ENCODE measurements around the gene ZNF76. TPM values are rescaled to one million over a fixed set of nuclear protein-coding genes. Genes with fewer than 3 reads are reported as not detected.

The ZNF76 gene
- total RNA-seq, 1 donor from 2014 or later: 12.7 TPM

GRCh38 chr6:35311390-35312075, 52.0 kb downstream of the ZNF76 start:
- FAIRE-seq: no peak
- H3K36me3 ChIP-seq (ENCODE audit: insufficient read depth, low read length): no peaks in the 10 kb centered on the region
- H3K4me3 ChIP-seq (ENCODE audit: insufficient read depth, low read depth, low read length): no peak overlapping the region
- H2AFZ ChIP-seq (ENCODE audit: low read depth, low read length): no peak overlapping the region
- Mint-ChIP-seq H3K27ac (ENCODE audit: unreplicated experiment) (no peak overlapping the region), H3K36me3 (ENCODE audit: low read depth, unreplicated experiment) (no peaks in the 10 kb centered on the region), H3K4me3 (ENCODE audit: unreplicated experiment) (no peak overlapping the region), H3K4me1 (ENCODE audit: low read depth, unreplicated experiment) (no peaks in the 10 kb centered on the region), H3K9me3 (ENCODE audit: unreplicated experiment) (peaks cover 1% of the 10 kb centered on the region), H3K27me3 (ENCODE audit: low read depth, unreplicated experiment) (peaks cover 40% of the 10 kb centered on the region)
- no peak overlapping the region for H3K4me2 ChIP-seq (ENCODE audit: low read length)
- no peak overlapping the region for H3K27ac ChIP-seq (ENCODE audit: low read depth, low read length)
- H3K9me3 ChIP-seq (ENCODE audit: insufficient read depth, low read depth, low read length): no peaks in the 10 kb centered on the region
- no peak for DNase-seq (ENCODE audit: low read depth)
- H3K9ac ChIP-seq (ENCODE audit: low read length): no peak overlapping the region
- H3K4me1 ChIP-seq (ENCODE audit: insufficient read depth, low read length): no peaks in the 10 kb centered on the region
- no peaks in the 10 kb centered on the region for H3K79me2 ChIP-seq (ENCODE audit: insufficient read depth, low read length)
- H4K20me1 ChIP-seq (ENCODE audit: insufficient read depth, low read length): no peaks in the 10 kb centered on the region
- no peak for TF ChIP-seq CTCF (IDR thresholded peaks at IDR 0.05; ENCODE audit: insufficient read depth, low read depth, low read length)
- no peak for TF ChIP-seq EZH2 (IDR thresholded peaks at IDR 0.05; ENCODE audit: insufficient read depth, low read length)
- H3K27me3 ChIP-seq (ENCODE audit: insufficient read depth, low read length): peaks cover 14% of the 10 kb centered on the region

- Histone ChIP-seq H3K36me3 (ENCODE audit: insufficient read depth, low read length) (no peaks in the 10 kb centered on the region), H3K9ac (ENCODE audit: low read length) (no peak overlapping the region), H3K4me2 (ENCODE audit: low read length) (no peak overlapping the region), H3K4me1 (ENCODE audit: insufficient read depth, low read length) (no peaks in the 10 kb centered on the region), H2AFZ (ENCODE audit: low read depth, low read length) (no peak overlapping the region), H3K79me2 (ENCODE audit: insufficient read depth, low read length) (no peaks in the 10 kb centered on the region), H3K27me3 (ENCODE audit: insufficient read depth, low read length) (peaks cover 16% of the 10 kb centered on the region), H3K27ac (ENCODE audit: low read depth, low read length) (no peak overlapping the region), H3K4me3 (ENCODE audit: insufficient read depth, low read depth, low read length) (no peak overlapping the region), H4K20me1 (ENCODE audit: insufficient read depth, low read length) (no peaks in the 10 kb centered on the region), H3K9me3 (ENCODE audit: insufficient read depth, low read depth, low read length) (no peaks in the 10 kb centered on the region)
- H3K36me3 Mint-ChIP-seq (ENCODE audit: low read depth, unreplicated experiment): no peaks in the 10 kb centered on the region
- no peak overlapping the region for H3K4me3 Mint-ChIP-seq (ENCODE audit: unreplicated experiment)
- TF ChIP-seq EZH2 (IDR thresholded peaks at IDR 0.05; ENCODE audit: insufficient read depth, low read length) (no peak), CTCF (IDR thresholded peaks at IDR 0.05; ENCODE audit: insufficient read depth, low read depth, low read length) (no peak)
- H3K4me1 Mint-ChIP-seq (ENCODE audit: low read depth, unreplicated experiment): no peaks in the 10 kb centered on the region
- no peak overlapping the region for H3K27ac Mint-ChIP-seq (ENCODE audit: unreplicated experiment)
- H3K27me3 Mint-ChIP-seq (ENCODE audit: low read depth, unreplicated experiment): peaks cover 43% of the 10 kb centered on the region
- DNase-seq (ENCODE audit: low read depth) (no peak), FAIRE-seq (no peak)
- H3K9me3 Mint-ChIP-seq (ENCODE audit: unreplicated experiment): peaks cover 1% of the 10 kb centered on the region
Observed at GRCh38 chr6:35312076-35312800, 52.7 kb downstream of the ZNF76 start.

- H3K4me2 ChIP-seq (ENCODE audit: low read length): no peak overlapping the region
- no peak for TF ChIP-seq EZH2 (IDR thresholded peaks at IDR 0.05; ENCODE audit: insufficient read depth, low read length)
- H2AFZ ChIP-seq (ENCODE audit: low read depth, low read length): no peak overlapping the region
- no peaks in the 10 kb centered on the region for H3K79me2 ChIP-seq (ENCODE audit: insufficient read depth, low read length)
- peaks cover 14% of the 10 kb centered on the region for H3K27me3 ChIP-seq (ENCODE audit: insufficient read depth, low read length)
- no peaks in the 10 kb centered on the region for H4K20me1 ChIP-seq (ENCODE audit: insufficient read depth, low read length)
- Mint-ChIP-seq H3K27ac (ENCODE audit: unreplicated experiment) (no peak overlapping the region), H3K4me3 (ENCODE audit: unreplicated experiment) (no peak overlapping the region), H3K9me3 (ENCODE audit: unreplicated experiment) (peaks cover 1% of the 10 kb centered on the region), H3K36me3 (ENCODE audit: low read depth, unreplicated experiment) (no peaks in the 10 kb centered on the region), H3K27me3 (ENCODE audit: low read depth, unreplicated experiment) (peaks cover 41% of the 10 kb centered on the region), H3K4me1 (ENCODE audit: low read depth, unreplicated experiment) (no peaks in the 10 kb centered on the region)
- H3K9me3 ChIP-seq (ENCODE audit: insufficient read depth, low read depth, low read length): no peaks in the 10 kb centered on the region
- H3K27ac ChIP-seq (ENCODE audit: low read depth, low read length): no peak overlapping the region
- no peak overlapping the region for H3K9ac ChIP-seq (ENCODE audit: low read length)
- no peak for FAIRE-seq
- H3K36me3 ChIP-seq (ENCODE audit: insufficient read depth, low read length): no peaks in the 10 kb centered on the region
- H3K4me1 ChIP-seq (ENCODE audit: insufficient read depth, low read length): peaks cover 4% of the 10 kb centered on the region
- DNase-seq (ENCODE audit: low read depth): no peak
- H3K4me3 ChIP-seq (ENCODE audit: insufficient read depth, low read depth, low read length): no peak overlapping the region
Observed at GRCh38 chr6:35312807-35313206, 53.3 kb downstream of the ZNF76 start.
